Right lobe of liver (tissue), 6 donors: ENCODE measurements around the gene PRG2. TPM values are rescaled to one million over a fixed set of nuclear protein-coding genes. Genes with fewer than 3 reads are reported as not detected.

Source experiments
- ATAC-seq, 4 donors: fragments of 200-7000 bp; cut with Tn5 transposase; one replicate each; pipeline ENCODE4 v1.9.1; 2020; ENCODE audit warnings: mild to moderate bottlenecking in 4 of 4, moderate library complexity in 4 of 4
- DNase-seq, 3 donors: peaks; one replicate each; pipeline ENCODE4 v3.0.0-alpha.2; 2020
- H3K27ac ChIP-seq, 3 donors: fragments of 200-600 bp; one replicate each; pipeline ENCODE4 v1.8.0; 2022
- H3K27me3 ChIP-seq, 2 donors: fragments of 200-600 bp; one replicate each; pipeline ENCODE4 v1.8.0; 2022
- H3K36me3 ChIP-seq, 4 donors: fragments of 200-600 bp; sonication (generic) in 1 of 4; one replicate each; pipeline versions ENCODE4 v1.5.1 to v1.8.0; 2017 to 2022; ENCODE audit warnings: control low read depth in 1 of 4
- H3K4me1 ChIP-seq, 4 donors: fragments of 200-600 bp; sonication (generic) in 1 of 4; one replicate each; pipeline versions ENCODE4 v1.5.1 to v1.8.0; 2017 to 2022; ENCODE audit warnings: control low read depth in 1 of 4
- H3K4me3 ChIP-seq, 3 donors: fragments of 200-600 bp; one replicate each; pipeline ENCODE4 v1.8.0; 2022
- H3K9me3 ChIP-seq, 4 donors: fragments of 200-600 bp; sonication (generic) in 1 of 4; one replicate each; pipeline versions ENCODE4 v1.5.1 to v1.8.0; 2017 to 2022; ENCODE audit warnings: control low read depth in 1 of 4
- POLR2A ChIP-seq: fragments of 450-650 bp; IDR thresholded peaks from one replicate; pipeline ENCODE4 v1.6.1; 2017; ENCODE audit warnings: antibody characterized with exemption, mild to moderate bottlenecking
- WGBS: methylation state at CpG from one replicate; pipeline ENCODE4 v1.1.6; 2018; ENCODE audit warnings: low coverage, low lambda C conversion rate; ENCODE audit not compliant: insufficient coverage; ENCODE audit errors: missing lambda C conversion rate; 5-methylcytosine and 5-hydroxymethylcytosine counted together
- intact Hi-C, 2 donors: fragments of 100-400 bp; cut with DNase I; formaldehyde crosslinking; loops; one replicate each; pipeline versions ENCODE4 v1.11.2 to v1.14.1; 2022
- total RNA-seq, 6 experiments: library from RNA; depleted of rRNA in 2 of 6; stranded (reverse); fragments of >200 nt in 2 of 6; fragmentation: NEBNext Ultra II Directional in 3 of 6; extraction: Animal tissue kit (Norgen Biotek cat#: 25700) in 3 of 6; gene quantifications; one replicate each; pipeline versions ENCODE4 v1.1.0 to v1.2.4, GENCODE V29; 2016 to 2023
- TF ChIP-seq, protein P1 (sequence below), 4 donors: fragments of 200-600 bp in 3 of 4; fragments of 450-650 bp in 1 of 4; IDR thresholded peaks; one replicate each; pipeline versions ENCODE4 v1.5.1 to v1.8.0; 2016 to 2022; ENCODE audit warnings: antibody characterized with exemption in 4 of 4, mild to moderate bottlenecking in 2 of 4
- donor health status: DM: no; HTN: yes; CAD: no.
- donor health status: DM: no; HTN: no; CAD: no.
- donor health status: DM: no; HTN: no; CAD: no.
- donor health status: DM: no; HTN: yes; CAD: no.
- donor health status: DM: no; HTN: yes; CAD: no.

The PRG2 gene
- total RNA-seq, 6 experiments from 2014 or later = 0.39 to 1.2 (median 0.86) TPM; not detected in 2

DNA sequence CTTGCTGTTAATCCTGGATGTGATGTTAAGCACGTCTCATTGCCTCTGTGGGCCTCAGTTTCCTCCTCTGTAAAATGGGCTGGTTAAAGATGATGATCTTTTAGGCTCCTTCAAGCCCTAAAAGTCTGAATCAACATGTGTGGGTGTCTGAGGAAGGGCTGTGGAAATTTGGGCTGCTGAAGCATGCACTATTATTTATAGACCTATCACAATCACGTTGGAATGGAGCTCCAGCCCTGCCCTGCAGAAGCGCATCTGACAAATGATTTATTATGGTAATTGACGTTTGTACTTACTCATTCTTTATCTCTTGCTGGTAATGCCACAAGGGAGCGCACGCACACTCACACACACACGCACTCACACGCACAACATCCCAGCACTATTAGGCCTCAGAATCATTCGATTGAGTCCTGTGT is 31.9 kb downstream of the PRG2 start:
- Histone ChIP-seq H3K27ac (no peak overlapping the region), H3K4me1 (peaks cover 0 to 5% (median 1%) of the 10 kb centered on the region in 4 donors), H3K27me3 (no peaks in the 10 kb centered on the region), H3K36me3 (no peaks in the 10 kb centered on the region), H3K4me3 (no peak overlapping the region), H3K9me3 (no peaks in the 10 kb centered on the region)
- DNase-seq (peak in 1 of 3 donors; percentile 13), ATAC-seq (no peak)
- WGBS = 64% methylated on average over 7 of the region's 9 CpGs
- TF ChIP-seq, protein P1, sequence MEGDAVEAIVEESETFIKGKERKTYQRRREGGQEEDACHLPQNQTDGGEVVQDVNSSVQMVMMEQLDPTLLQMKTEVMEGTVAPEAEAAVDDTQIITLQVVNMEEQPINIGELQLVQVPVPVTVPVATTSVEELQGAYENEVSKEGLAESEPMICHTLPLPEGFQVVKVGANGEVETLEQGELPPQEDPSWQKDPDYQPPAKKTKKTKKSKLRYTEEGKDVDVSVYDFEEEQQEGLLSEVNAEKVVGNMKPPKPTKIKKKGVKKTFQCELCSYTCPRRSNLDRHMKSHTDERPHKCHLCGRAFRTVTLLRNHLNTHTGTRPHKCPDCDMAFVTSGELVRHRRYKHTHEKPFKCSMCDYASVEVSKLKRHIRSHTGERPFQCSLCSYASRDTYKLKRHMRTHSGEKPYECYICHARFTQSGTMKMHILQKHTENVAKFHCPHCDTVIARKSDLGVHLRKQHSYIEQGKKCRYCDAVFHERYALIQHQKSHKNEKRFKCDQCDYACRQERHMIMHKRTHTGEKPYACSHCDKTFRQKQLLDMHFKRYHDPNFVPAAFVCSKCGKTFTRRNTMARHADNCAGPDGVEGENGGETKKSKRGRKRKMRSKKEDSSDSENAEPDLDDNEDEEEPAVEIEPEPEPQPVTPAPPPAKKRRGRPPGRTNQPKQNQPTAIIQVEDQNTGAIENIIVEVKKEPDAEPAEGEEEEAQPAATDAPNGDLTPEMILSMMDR (IDR thresholded peaks at IDR 0.05) = no peak
- TF ChIP-seq POLR2A = no peak
- intact Hi-C loops = no loop called here

DNA sequence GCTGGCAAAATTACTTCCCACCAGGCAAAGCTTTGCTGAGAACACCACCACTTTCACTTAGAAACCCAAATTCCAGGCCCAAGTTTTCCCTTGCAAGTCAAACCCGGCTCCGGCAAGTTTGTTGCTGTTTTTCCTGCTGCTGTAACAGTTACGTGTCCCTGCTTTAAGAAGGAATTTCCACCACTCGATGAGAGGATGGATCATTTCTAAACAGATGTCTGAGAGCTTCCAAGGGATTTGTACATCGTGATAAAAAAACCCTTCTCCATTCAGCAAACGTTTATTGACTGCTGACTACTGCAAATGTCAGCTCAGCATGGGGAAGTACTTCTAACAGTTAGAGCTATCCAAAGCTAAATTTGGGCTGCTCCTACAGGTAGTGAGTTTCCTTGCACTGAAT is 32.6 kb downstream of the PRG2 start:
- no peak overlapping the region for H3K27ac ChIP-seq
- no peaks in the 10 kb centered on the region for H3K36me3 ChIP-seq
- WGBS = 54% methylated on average over 6 of the region's 6 CpGs
- H3K4me1 ChIP-seq = peaks cover 0 to 5% (median 1%) of the 10 kb centered on the region in 4 donors
- ATAC-seq (no peak), DNase-seq (peak in 1 of 3 donors; percentile 9)
- no peaks in the 10 kb centered on the region for H3K27me3 ChIP-seq
- intact Hi-C loops = no loop called here
- no peaks in the 10 kb centered on the region for H3K9me3 ChIP-seq
- H3K4me3 ChIP-seq = no peak overlapping the region
- TF ChIP-seq POLR2A = no peak
- TF ChIP-seq, protein P1 (IDR thresholded peaks at IDR 0.05) = no peak

GRCh38 chr11:57357310-57357709 is 33.1 kb downstream of the PRG2 start:
- no peak for ATAC-seq
- no peak for DNase-seq
- TF ChIP-seq, protein P1 (IDR thresholded peaks at IDR 0.05) = no peak
- TF ChIP-seq POLR2A = no peak
- H3K4me3 ChIP-seq = no peak overlapping the region
- H3K4me1 ChIP-seq = peaks cover 0 to 5% (median 1%) of the 10 kb centered on the region in 4 donors
- no peaks in the 10 kb centered on the region for H3K27me3 ChIP-seq
- no peak overlapping the region for H3K27ac ChIP-seq
- intact Hi-C loops = no loop called here
- H3K36me3 ChIP-seq = no peaks in the 10 kb centered on the region
- 97% methylated on average over 2 of the region's 3 CpGs for WGBS
- H3K9me3 ChIP-seq = no peaks in the 10 kb centered on the region

- ATAC-seq (peak; percentile 67 to 85 (median 73)), DNase-seq (peak in 2 of 3 donors; percentile 38 to 75)
- intact Hi-C loops = no loop called here
- no peak for TF ChIP-seq POLR2A
- TF ChIP-seq, protein P1 (IDR thresholded peaks at IDR 0.05) = no peak
- Histone ChIP-seq H3K27ac (peak overlapping the region in 2 of 3 donors; percentile 47 to 52), H3K9me3 (no peaks in the 10 kb centered on the region), H3K4me3 (peak overlapping the region in 2 of 3 donors; percentile 25 to 44), H3K36me3 (no peaks in the 10 kb centered on the region), H3K4me1 (peaks cover 0 to 5% (median 1%) of the 10 kb centered on the region in 4 donors), H3K27me3 (no peaks in the 10 kb centered on the region)
- WGBS = 13% methylated on average over 9 of the region's 9 CpGs
These were observed 34.2 kb downstream of the PRG2 start for GRCh38 chr11:57356268-57356667.

DNA sequence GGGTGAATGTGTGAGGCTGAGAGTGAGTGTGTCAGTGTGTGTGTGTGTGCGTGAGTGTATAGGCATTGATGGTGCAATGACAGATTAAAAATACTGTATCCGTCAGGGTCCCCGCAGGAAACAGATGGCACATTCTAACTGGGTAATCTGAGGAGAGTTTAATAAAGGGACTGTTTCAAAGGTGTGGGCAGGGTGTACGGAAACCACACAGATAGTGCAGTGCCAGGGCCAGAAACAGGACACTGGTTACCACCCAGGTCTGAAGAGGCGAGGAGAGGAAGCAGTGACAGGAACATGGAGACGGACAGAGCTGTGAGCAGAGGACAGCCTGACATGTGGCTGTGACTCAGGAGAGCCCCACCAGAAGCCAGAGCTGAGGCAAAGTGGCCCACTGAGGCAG is 35.8 kb downstream of the PRG2 start:
- Histone ChIP-seq H3K9me3 (no peaks in the 10 kb centered on the region), H3K27ac (no peak overlapping the region), H3K27me3 (no peaks in the 10 kb centered on the region), H3K36me3 (no peaks in the 10 kb centered on the region), H3K4me1 (peaks cover 0 to 5% (median 1%) of the 10 kb centered on the region in 4 donors), H3K4me3 (no peak overlapping the region)
- ATAC-seq (no peak), DNase-seq (no peak)
- intact Hi-C loops = no loop called here
- WGBS = 61% methylated on average over 4 of the region's 6 CpGs
- TF ChIP-seq, protein P1 (IDR thresholded peaks at IDR 0.05) = no peak
- TF ChIP-seq POLR2A = no peak
